ENCODE measurements around the gene EXOC6B. TPM values are rescaled to one million over a fixed set of nuclear protein-coding genes. Genes with fewer than 3 reads are reported as not detected.

EXOC6B gene
- total RNA-seq, 1 experiment from 2014 or later, result 40.1 TPM

- no peak overlapping the region for H2BK12ac ChIP-seq (ENCODE audit: insufficient read length, low read depth, low read length)
Measured at GRCh38 chr2:72326759-72327158, 499.1 kb downstream of the EXOC6B start.

More at GRCh38 chr2:72326759-72327158, 499.1 kb downstream of the EXOC6B start:
- H2AFZ ChIP-seq (ENCODE audit: low read length), result no peak overlapping the region
- no peak overlapping the region for H4K5ac ChIP-seq (ENCODE audit: insufficient read length, low read depth, low read length)
- no peaks in the 10 kb centered on the region for H3K27me3 ChIP-seq (ENCODE audit: insufficient read depth, low read length)
- no peak overlapping the region for H3K4me2 ChIP-seq (ENCODE audit: insufficient read depth, insufficient read length, low read length)
- H3K23ac ChIP-seq (ENCODE audit: insufficient read length, low read depth, low read length), result no peak overlapping the region
- H4K91ac ChIP-seq (ENCODE audit: insufficient read length, low read depth, low read length), result no peak overlapping the region
- Mint-ChIP-seq H3K36me3 (ENCODE audit: insufficient read depth in 1 of 3, low read depth in 3 of 3) (no peaks in the 10 kb centered on the region), H3K27me3 (ENCODE audit: low read depth) (no peaks in the 10 kb centered on the region), H3K27ac (no peak overlapping the region), H3K4me1 (no peaks in the 10 kb centered on the region), H3K9me3 (no peaks in the 10 kb centered on the region), H3K4me3 (no peak overlapping the region)
- no peaks in the 10 kb centered on the region for H3K9me3 ChIP-seq (ENCODE audit: control insufficient read depth, low read depth, low read length)
- no peaks in the 10 kb centered on the region for H3K79me2 ChIP-seq (ENCODE audit: insufficient read depth, low read length)
- H3T11ph ChIP-seq (ENCODE audit: low read length), result no peak overlapping the region
- no peaks in the 10 kb centered on the region for H3K23me2 ChIP-seq (ENCODE audit: insufficient read length, low read depth, low read length, poor library complexity, severe bottlenecking)
- no peak for TF ChIP-seq CTCF (conservative IDR thresholded peaks at IDR 0.05)
- no peak overlapping the region for H3K9ac ChIP-seq (ENCODE audit: extremely low read depth, insufficient read length, low read length)
- H2AK5ac ChIP-seq (ENCODE audit: insufficient read length, low read length), result no peak overlapping the region
- no peak overlapping the region for H2BK15ac ChIP-seq (ENCODE audit: low read depth, low read length)
- no peak overlapping the region for H3K14ac ChIP-seq (ENCODE audit: insufficient read depth, low read length)
- WGBS (ENCODE audit: extremely low coverage, insufficient read length, low lambda C conversion rate), result no CpG with 5 or more reads among the region's 3 CpGs
- no peak overlapping the region for H2BK5ac ChIP-seq (ENCODE audit: insufficient read length, low read length)
- no peaks in the 10 kb centered on the region for H3K4me1 ChIP-seq (ENCODE audit: insufficient read depth, low read length)
- no peak for DNase-seq
- no peak overlapping the region for H3K56ac ChIP-seq (ENCODE audit: insufficient read length, low read depth, low read length)
- no peak overlapping the region for H3K18ac ChIP-seq (ENCODE audit: insufficient read length, low read depth, low read length)
- H2BK120ac ChIP-seq (ENCODE audit: low read depth, low read length, poor library complexity, severe bottlenecking), result no peak overlapping the region
- no peak overlapping the region for H3K4ac ChIP-seq (ENCODE audit: low read depth, low read length)
- H4K8ac ChIP-seq (replicated peaks; ENCODE audit: insufficient read length, low read depth, low read length), result no peak overlapping the region
- H3K79me1 ChIP-seq (ENCODE audit: insufficient read depth, low read depth, low read length, poor library complexity, severe bottlenecking), result no peaks in the 10 kb centered on the region
- H2BK20ac ChIP-seq (ENCODE audit: low read depth, low read length, poor library complexity, severe bottlenecking), result no peak overlapping the region
- no peak overlapping the region for H3K27ac ChIP-seq (ENCODE audit: insufficient read length, low read depth, low read length)
- H4K20me1 ChIP-seq (ENCODE audit: control insufficient read depth, insufficient read depth, insufficient read length), result no peaks in the 10 kb centered on the region
